GM12892 (cell line): ENCODE results near the gene SCARB1.

Source experiments
- POLR2A ChIP-seq: IDR thresholded peaks from 2 replicates; pipeline ENCODE4 v1.6.1; 2011; ENCODE audit warnings: low read depth, low read length, control low read depth
- POLR2AphosphoS5 ChIP-seq: IDR thresholded peaks from 2 replicates; pipeline ENCODE4 v1.6.1; 2011; ENCODE audit warnings: low read depth, low read length, control low read depth

GRCh38 chr12:124774462-124775167 lies 89.0 kb downstream of the SCARB1 start:
- TF ChIP-seq POLR2A (peak; percentile 59), POLR2AphosphoS5 (peak; percentile 60; the same call in 1 of the 2 replicates)
